Umbilical cord (tissue), 2 donors: Measurements from ENCODE around the gene FGF11. TPM values are rescaled to one million over a fixed set of nuclear protein-coding genes. Genes with fewer than 3 reads are reported as not detected.

ENCODE experiments used
- DNase-seq: peaks from one replicate; pipeline ENCODE4 v3.0.0-alpha.2; 2015; ENCODE audit warnings: low spot score
- total RNA-seq: library from RNA; depleted of rRNA; stranded (reverse); fragments of >200 nt; gene quantifications from one replicate; pipeline ENCODE4 v1.2.3, GENCODE V29; 2014; ENCODE audit warnings: low replicate concordance; ENCODE audit not compliant: insufficient read depth

The FGF11 gene
- total RNA-seq, 1 donor from 2014 or later, result 12.8 TPM

- no peak for DNase-seq
Measured at GRCh38 chr17:7408252-7408727, 31.0 kb upstream of the FGF11 start.

- no peak for DNase-seq
Measured at GRCh38 chr17:7408863-7409262, 30.4 kb upstream of the FGF11 start.

- DNase-seq, result no peak
Measured at GRCh38 chr17:7409716-7410115, 29.6 kb upstream of the FGF11 start.

GRCh38 chr17:7410634-7411426 lies 28.5 kb upstream of the FGF11 start:
- DNase-seq, result no peak

- no peak for DNase-seq
Measured at GRCh38 chr17:7411427-7411750, 27.9 kb upstream of the FGF11 start.

- no peak for DNase-seq
Measured at GRCh38 chr17:7413346-7413985, 25.8 kb upstream of the FGF11 start.

- DNase-seq, result no peak
Measured at GRCh38 chr17:7414837-7415236, 24.5 kb upstream of the FGF11 start.

GRCh38 chr17:7415784-7416183 lies 23.5 kb upstream of the FGF11 start:
- DNase-seq, result no peak

GRCh38 chr17:7416323-7416722 lies 23.0 kb upstream of the FGF11 start:
- DNase-seq, result no peak

GRCh38 chr17:7417056-7417655 lies 22.2 kb upstream of the FGF11 start:
- no peak for DNase-seq

GRCh38 chr17:7418472-7419152 lies 20.7 kb upstream of the FGF11 start:
- no peak for DNase-seq

- no peak for DNase-seq
Measured at GRCh38 chr17:7419819-7420610, 19.3 kb upstream of the FGF11 start, which contains the start of gene SPEM1. Gene SPEM1, plus strand, starts transcription at chr17:7420324. Its CDS starts 61 bp downstream, at chr17:7420385.

- DNase-seq, result no peak
Measured at GRCh38 chr17:7421186-7421585, 18.1 kb upstream of the FGF11 start.

- no peak for DNase-seq
Measured at GRCh38 chr17:7423679-7424078, 15.6 kb upstream of the FGF11 start.

GRCh38 chr17:7425316-7425715 lies 14.0 kb upstream of the FGF11 start, which contains the start of gene SPEM2:
Gene SPEM2, plus strand, starts transcription at chr17:7425616. Its CDS starts 73 bp downstream, at chr17:7425689.
- no peak for DNase-seq

GRCh38 chr17:7425756-7426155 lies 13.6 kb upstream of the FGF11 start:
- no peak for DNase-seq

- DNase-seq, result no peak
Measured at GRCh38 chr17:7426203-7426863, 13.0 kb upstream of the FGF11 start.

- no peak for DNase-seq
Measured at GRCh38 chr17:7426896-7427489, 12.3 kb upstream of the FGF11 start.

- DNase-seq, result no peak
Measured at GRCh38 chr17:7427549-7427948, 11.8 kb upstream of the FGF11 start.

GRCh38 chr17:7428557-7428956 lies 10.8 kb upstream of the FGF11 start, which contains the start of gene SPEM3:
Gene SPEM3, plus strand, starts transcription at chr17:7428857. Its CDS starts 46 bp downstream, at chr17:7428903.
- no peak for DNase-seq
